Measurements from ENCODE around the gene LIMK1. TPM values are rescaled to one million over a fixed set of nuclear protein-coding genes. Genes with fewer than 3 reads are reported as not detected.
"Not testable (repeated sequence)": the region's sequence is repeated elsewhere in the genome, so short reads cannot be mapped to it uniquely, and the experiment has no call there.

Gene LIMK1
- total RNA-seq, 2 experiments from 2014 or later = 28.8 to 29.1 TPM

GRCh38 chr7:74149071-74149470, 65.5 kb downstream of the LIMK1 start:
- ChIA-PET CTCF (interaction anchor here (0.6 kb wide), 1 partner anchor 1964 kb away, joined by 3 read pairs; no protein-coding TSS in a partner anchor), POLR2A (interaction anchor here (0.6 kb wide), 1 partner anchor 18 kb away, joined by 5 read pairs; no protein-coding TSS in a partner anchor)

GRCh38 chr7:74149603-74150002, 66.0 kb downstream of the LIMK1 start:
- POLR2A ChIA-PET = no interaction called here
- CTCF ChIA-PET = interaction anchor here (0.6 kb wide), 1 partner anchor 1963 kb away, joined by 3 read pairs; no protein-coding TSS in a partner anchor

GRCh38 chr7:74153736-74154135, 70.1 kb downstream of the LIMK1 start:
- ChIA-PET POLR2A (no interaction called here), CTCF (no interaction called here)

DNA sequence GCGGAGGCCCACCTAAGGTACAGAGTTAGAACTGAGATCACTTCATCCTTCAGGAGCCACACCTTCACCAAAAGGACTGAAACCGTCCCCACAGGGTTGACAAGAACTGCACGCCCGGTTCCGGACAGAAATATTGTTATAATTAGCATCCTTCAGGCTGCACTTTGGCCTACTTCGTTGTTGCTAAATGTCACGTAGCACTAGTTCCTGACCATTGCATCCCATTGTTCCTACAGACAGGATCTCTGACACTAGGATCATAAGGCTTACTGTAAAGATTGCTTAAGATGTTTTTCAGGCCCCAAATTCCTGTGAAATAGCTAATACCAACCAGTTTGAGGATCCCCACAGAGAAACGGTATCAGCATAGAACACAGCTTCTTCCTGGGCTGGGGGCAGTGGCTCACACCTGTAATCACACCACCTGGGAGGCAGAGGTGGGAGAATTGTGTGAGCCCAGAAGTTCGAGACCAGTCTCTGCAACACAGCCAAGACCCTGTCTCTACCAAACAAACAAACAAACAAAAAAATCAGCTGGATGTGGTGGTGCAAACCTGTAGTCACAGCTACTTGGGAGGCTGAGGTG, 72.3 kb downstream of the LIMK1 start:
- ChIA-PET POLR2A (interaction anchor here (0.5 kb wide), 1 partner anchor 24 kb away, joined by 4 read pairs; no protein-coding TSS in a partner anchor), CTCF (no interaction called here)

GRCh38 chr7:74157605-74158004, 74.0 kb downstream of the LIMK1 start:
- CTCF ChIA-PET = no interaction called here
- POLR2A ChIA-PET = no interaction called here

DNA sequence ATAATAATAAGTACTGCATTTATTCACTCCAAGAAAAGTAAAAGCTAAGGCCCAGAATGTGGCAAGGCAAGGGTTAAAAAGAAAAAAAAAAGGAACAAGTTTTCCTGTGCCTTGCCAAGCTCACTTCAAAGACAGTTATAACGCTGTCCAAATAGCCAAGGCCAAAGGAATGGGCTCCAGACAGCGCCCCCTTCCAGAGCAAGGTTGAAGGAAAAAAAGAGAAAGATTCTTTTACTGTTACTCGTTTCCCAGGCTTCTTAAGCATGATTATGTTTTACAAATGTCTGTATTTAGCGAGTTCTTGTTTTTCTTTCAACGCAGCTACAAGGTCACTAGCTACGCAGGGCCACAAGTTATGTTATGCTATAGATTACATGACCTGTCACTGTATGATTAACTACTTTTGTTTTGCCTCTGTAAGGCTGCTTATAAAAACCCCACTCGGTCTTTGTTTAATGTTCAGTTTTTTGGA, 81.4 kb downstream of the LIMK1 start:
- POLR2A ChIA-PET = no interaction called here
- CTCF ChIA-PET = interaction anchor here (0.5 kb wide), 1 partner anchor 38 kb away, joined by 3 read pairs; no protein-coding TSS in a partner anchor

DNA sequence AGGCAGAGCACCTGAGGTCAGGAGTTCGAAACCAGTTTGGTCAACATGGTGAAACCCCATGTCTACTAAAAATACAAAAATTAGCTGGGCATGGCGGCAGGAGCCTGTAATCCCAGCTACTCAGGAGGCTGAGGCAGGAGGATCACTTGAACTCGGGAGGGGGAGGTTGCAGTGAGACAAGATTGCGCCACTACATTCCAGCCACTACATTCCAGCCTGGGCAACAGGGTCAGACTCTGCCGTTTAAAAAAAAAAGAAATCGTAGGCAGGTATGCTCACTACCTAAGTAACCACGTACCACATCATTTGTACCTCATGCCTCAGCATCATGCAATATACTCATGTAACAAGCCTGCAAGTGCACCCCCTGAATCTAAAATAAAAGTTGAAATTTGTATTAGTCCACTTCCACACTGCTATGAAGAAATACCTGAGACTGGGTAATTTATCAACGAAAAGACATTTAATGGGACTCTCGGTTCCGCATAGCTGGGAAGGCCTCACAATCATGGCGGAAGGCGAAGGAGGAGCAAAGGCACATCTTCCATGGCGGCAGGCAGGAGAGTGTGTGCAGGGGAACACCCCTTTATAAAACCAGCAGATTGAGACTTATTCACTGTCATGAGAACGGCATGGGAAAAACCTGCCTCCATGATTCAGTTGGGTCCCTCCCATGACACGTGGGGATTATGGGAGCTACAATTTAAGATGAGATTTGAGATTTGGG, 82.4 kb downstream of the LIMK1 start:
- CTCF ChIA-PET = no interaction called here
- POLR2A ChIA-PET = no interaction called here

- CTCF ChIA-PET, POLR2A ChIA-PET: not testable (repeated sequence)
Observed at GRCh38 chr7:74167324-74167723, 83.7 kb downstream of the LIMK1 start.

Other genes starting within 250 kb of the LIMK1 start
- gene METTL27, start 241.3 kb upstream of the LIMK1 start, total RNA-seq = under 1 TPM in 1 of 2 experiments, not detected in 1; 0.21 TPM
- not detected for gene TMEM270, start 222.6 kb upstream of the LIMK1 start, total RNA-seq
- under 1 TPM in 1 of 2 experiments, not detected in 1; 0.06 TPM for gene ELN, start 55.6 kb upstream of the LIMK1 start, total RNA-seq
- gene EIF4H, start 90.6 kb downstream of the LIMK1 start, total RNA-seq = 100 to 1,000 TPM; 411 to 415 TPM
- gene LAT2, start 126.2 kb downstream of the LIMK1 start, total RNA-seq = 1 to 10 TPM; 2.0 to 2.5 TPM
- gene RFC2, start 170.6 kb downstream of the LIMK1 start, total RNA-seq = 10 to 100 TPM; 95.4 to 97.0 TPM
- gene CLIP2, start 205.6 kb downstream of the LIMK1 start, total RNA-seq = 1 to 10 TPM; 1.3 to 1.5 TPM

Data from activated CD8-positive, alpha-beta memory T cell treated with anti-CD3 and anti-CD28 coated beads for 36 hours (primary cell).